Tibial nerve (tissue), 4 donors: Measurements from ENCODE around the gene SLC44A5. TPM values are rescaled to one million over a fixed set of nuclear protein-coding genes. Genes with fewer than 3 reads are reported as not detected.
A peak's percentile ranks its signal among the peaks of the same experiment; 100 is the strongest.

ENCODE experiments used
- DNase-seq, 2 donors: peaks; one replicate each; pipeline ENCODE4 v3.0.0-alpha.2; 2019; ENCODE audit warnings: low spot score in 2 of 2
- H3K27ac ChIP-seq, 4 donors: fragments of 200-600 bp; sonication (generic) in 3 of 4; one replicate each; pipeline ENCODE4 v1.5.1; 2017 to 2019; ENCODE audit warnings: mild to moderate bottlenecking in 1 of 4
- H3K27me3 ChIP-seq, 2 donors: fragments of 200-600 bp; sonication (generic) in 1 of 2; one replicate each; pipeline versions ENCODE4 v1.5.1 to v1.6.0; 2017 to 2019
- H3K36me3 ChIP-seq, 3 donors: fragments of 200-600 bp; sonication (generic); one replicate each; pipeline ENCODE4 v1.5.1; 2018 to 2019
- H3K4me1 ChIP-seq, 4 donors: fragments of 200-600 bp; sonication (generic) in 3 of 4; one replicate each; pipeline ENCODE4 v1.5.1; 2017 to 2019
- H3K4me3 ChIP-seq, 4 donors: fragments of 200-600 bp; sonication (generic) in 3 of 4; one replicate each; pipeline ENCODE4 v1.5.1; 2017 to 2019; ENCODE audit warnings: mild to moderate bottlenecking in 1 of 4, moderate library complexity in 1 of 4
- H3K9me3 ChIP-seq, 4 donors: fragments of 200-600 bp; sonication (generic) in 3 of 4; one replicate each; pipeline ENCODE4 v1.5.1; 2017 to 2019
- EP300 ChIP-seq, 2 donors: sonication (generic); formaldehyde crosslinking; IDR thresholded peaks; one replicate each; pipeline ENCODE4 v1.6.1; 2017; ENCODE audit warnings: antibody characterized with exemption in 2 of 2, mild to moderate bottlenecking in 1 of 2
- POLR2A ChIP-seq, 2 donors: fragments of 450-650 bp; IDR thresholded peaks; one replicate each; pipeline ENCODE4 v1.6.1; 2017; ENCODE audit warnings: antibody characterized with exemption in 2 of 2, mild to moderate bottlenecking in 2 of 2, moderate library complexity in 2 of 2
- WGBS, 2 donors: methylation state at CpG; one replicate each; pipeline ENCODE4 v1.1.5; 2018; 5-methylcytosine and 5-hydroxymethylcytosine counted together
- total RNA-seq, 4 donors: library from RNA; depleted of rRNA; stranded (reverse); fragments of >200 nt; gene quantifications; one replicate each; pipeline ENCODE4 v1.1.0, GENCODE V29; 2016
- TF ChIP-seq, protein P1 (sequence below), 5 experiments: fragments of 200-600 bp in 3 of 5; fragments of 450-650 bp in 2 of 5; sonication (generic) in 3 of 5; IDR thresholded peaks; one replicate each; pipeline ENCODE4 v1.5.1; 2016 to 2019; ENCODE audit warnings: antibody characterized with exemption in 5 of 5, mild to moderate bottlenecking in 3 of 5, moderate library complexity in 2 of 5

The SLC44A5 gene
- total RNA-seq, 4 donors from 2014 or later, result 0.21 TPM; not detected in 3

- no peaks in the 10 kb centered on the region for H3K9me3 ChIP-seq
- no peak overlapping the region for H3K27ac ChIP-seq
- no peak for TF ChIP-seq POLR2A (IDR thresholded peaks at IDR 0.05)
- TF ChIP-seq, protein P1, sequence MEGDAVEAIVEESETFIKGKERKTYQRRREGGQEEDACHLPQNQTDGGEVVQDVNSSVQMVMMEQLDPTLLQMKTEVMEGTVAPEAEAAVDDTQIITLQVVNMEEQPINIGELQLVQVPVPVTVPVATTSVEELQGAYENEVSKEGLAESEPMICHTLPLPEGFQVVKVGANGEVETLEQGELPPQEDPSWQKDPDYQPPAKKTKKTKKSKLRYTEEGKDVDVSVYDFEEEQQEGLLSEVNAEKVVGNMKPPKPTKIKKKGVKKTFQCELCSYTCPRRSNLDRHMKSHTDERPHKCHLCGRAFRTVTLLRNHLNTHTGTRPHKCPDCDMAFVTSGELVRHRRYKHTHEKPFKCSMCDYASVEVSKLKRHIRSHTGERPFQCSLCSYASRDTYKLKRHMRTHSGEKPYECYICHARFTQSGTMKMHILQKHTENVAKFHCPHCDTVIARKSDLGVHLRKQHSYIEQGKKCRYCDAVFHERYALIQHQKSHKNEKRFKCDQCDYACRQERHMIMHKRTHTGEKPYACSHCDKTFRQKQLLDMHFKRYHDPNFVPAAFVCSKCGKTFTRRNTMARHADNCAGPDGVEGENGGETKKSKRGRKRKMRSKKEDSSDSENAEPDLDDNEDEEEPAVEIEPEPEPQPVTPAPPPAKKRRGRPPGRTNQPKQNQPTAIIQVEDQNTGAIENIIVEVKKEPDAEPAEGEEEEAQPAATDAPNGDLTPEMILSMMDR (IDR thresholded peaks at IDR 0.05), result no peak
- TF ChIP-seq EP300 (IDR thresholded peaks at IDR 0.05), result no peak
- H3K27me3 ChIP-seq, result no peaks in the 10 kb centered on the region
- H3K4me1 ChIP-seq, result no peaks in the 10 kb centered on the region
- H3K4me3 ChIP-seq, result no peak overlapping the region
- no peaks in the 10 kb centered on the region for H3K36me3 ChIP-seq
- DNase-seq, result no peak
Measured at GRCh38 chr1:75640137-75640536, 29.2 kb upstream of the SLC44A5 start.

GRCh38 chr1:75632350-75632949 lies 21.5 kb upstream of the SLC44A5 start:
- Histone ChIP-seq H3K27me3 (peaks cover 0 to under 1% of the 10 kb centered on the region in 2 donors), H3K36me3 (no peaks in the 10 kb centered on the region), H3K4me3 (no peak overlapping the region), H3K27ac (no peak overlapping the region), H3K9me3 (no peaks in the 10 kb centered on the region), H3K4me1 (no peaks in the 10 kb centered on the region)
- 40 to 43% methylated on average over 2 of the region's 2 CpGs for WGBS, 2 donors
- DNase-seq, result no peak
- TF ChIP-seq, protein P1 (IDR thresholded peaks at IDR 0.05), result peak; percentile 21 to 63 (median 40)
- TF ChIP-seq POLR2A (IDR thresholded peaks at IDR 0.05), result no peak

- Histone ChIP-seq H3K9me3 (no peaks in the 10 kb centered on the region), H3K36me3 (no peaks in the 10 kb centered on the region), H3K27me3 (peaks cover 0 to 2% of the 10 kb centered on the region in 2 donors), H3K4me3 (no peak overlapping the region), H3K27ac (no peak overlapping the region), H3K4me1 (no peaks in the 10 kb centered on the region)
- no peak for DNase-seq
- WGBS, 2 donors, result 47 to 56% methylated on average over 1 of the region's 1 CpG
- TF ChIP-seq EP300 (IDR thresholded peaks at IDR 0.05), result no peak
Measured at GRCh38 chr1:75630998-75631397, 20.1 kb upstream of the SLC44A5 start.

GRCh38 chr1:75630004-75630594 lies 19.2 kb upstream of the SLC44A5 start:
- 31% methylated on average over 3 of the region's 3 CpGs for WGBS, 2 donors
- Histone ChIP-seq H3K4me1 (no peaks in the 10 kb centered on the region), H3K27me3 (peaks cover 0 to 2% of the 10 kb centered on the region in 2 donors), H3K4me3 (no peak overlapping the region), H3K36me3 (no peaks in the 10 kb centered on the region), H3K27ac (no peak overlapping the region), H3K9me3 (no peaks in the 10 kb centered on the region)
- no peak for DNase-seq
- TF ChIP-seq POLR2A (IDR thresholded peaks at IDR 0.05), result no peak

- no peaks in the 10 kb centered on the region for H3K9me3 ChIP-seq
- DNase-seq, result no peak
- no peaks in the 10 kb centered on the region for H3K4me1 ChIP-seq
- TF ChIP-seq POLR2A (IDR thresholded peaks at IDR 0.05), result no peak
- no peak for TF ChIP-seq EP300 (IDR thresholded peaks at IDR 0.05)
- TF ChIP-seq, protein P1 (IDR thresholded peaks at IDR 0.05), result no peak
- H3K27me3 ChIP-seq, result peaks cover 0 to 2% of the 10 kb centered on the region in 2 donors
- 59 to 72% methylated on average over 3 of the region's 3 CpGs for WGBS, 2 donors
- no peaks in the 10 kb centered on the region for H3K36me3 ChIP-seq
- H3K27ac ChIP-seq, result no peak overlapping the region
- no peak overlapping the region for H3K4me3 ChIP-seq
Measured at GRCh38 chr1:75625795-75626194, 14.9 kb upstream of the SLC44A5 start.

GRCh38 chr1:75618382-75618781 lies 7.5 kb upstream of the SLC44A5 start:
- Histone ChIP-seq H3K9me3 (no peaks in the 10 kb centered on the region), H3K27ac (no peak overlapping the region), H3K27me3 (peaks cover 0 to 36% of the 10 kb centered on the region in 2 donors), H3K36me3 (no peaks in the 10 kb centered on the region), H3K4me3 (no peak overlapping the region), H3K4me1 (peaks cover 0 to 28% (median 14%) of the 10 kb centered on the region in 4 donors)
- TF ChIP-seq POLR2A (IDR thresholded peaks at IDR 0.05) (no peak), EP300 (IDR thresholded peaks at IDR 0.05) (no peak)
- TF ChIP-seq, protein P1 (IDR thresholded peaks at IDR 0.05), result no peak
- DNase-seq, result no peak
